T-helper 2 cell treated with Interferon-gamma antibody and Interleukin-4, amounts not matched to agents 100 ng/mL and 5 ng/mL, for 36 hours (primary cell): ENCODE measurements around the gene CACNA1F. TPM values are rescaled to one million over a fixed set of nuclear protein-coding genes. Genes with fewer than 3 reads are reported as not detected.
"Not testable (repeated sequence)": the region's sequence is repeated elsewhere in the genome, so short reads cannot be mapped to it uniquely, and the experiment has no call there.

Experiments
- intact Hi-C: fragments of 100-400 bp; cut with micrococcal nuclease; formaldehyde crosslinking; loops from one replicate; pipeline ENCODE4 v1.15.1; 2023
- total RNA-seq: library from RNA; stranded (reverse); gene quantifications from 2 replicates; pipeline ENCODE4 v1.2.3, GENCODE V29; 2022

Gene CACNA1F
- total RNA-seq, 1 donor from 2014 or later = 0.36 TPM

- intact Hi-C loops = no loop called here
Measured at GRCh38 chrX:49177873-49178480, 55.2 kb downstream of the CACNA1F start.

GRCh38 chrX:49177338-49177833 is 55.8 kb downstream of the CACNA1F start:
- intact Hi-C loops = no loop called here

GRCh38 chrX:49176421-49177326 is 56.5 kb downstream of the CACNA1F start:
- intact Hi-C loops = no loop called here

GRCh38 chrX:49175435-49176274 is 57.5 kb downstream of the CACNA1F start:
- intact Hi-C loops = no loop called here

- intact Hi-C loops = no loop called here
Measured at GRCh38 chrX:49174723-49175122, 58.4 kb downstream of the CACNA1F start.

GRCh38 chrX:49173544-49173943 is 59.6 kb downstream of the CACNA1F start:
- intact Hi-C loops = not testable (repeated sequence)

- intact Hi-C loops = loop anchor here (1.0 kb wide), 1 partner anchor 13 kb away; no protein-coding TSS in a partner anchor
Measured at GRCh38 chrX:49172280-49172780, 60.8 kb downstream of the CACNA1F start.

- intact Hi-C loops = loop anchor here (1.0 kb wide), 1 partner anchor 13 kb away; no protein-coding TSS in a partner anchor
Measured at GRCh38 chrX:49171752-49172279, 61.3 kb downstream of the CACNA1F start, which contains the start of gene PLP2. Gene PLP2 (plus strand): TSS chrX:49171898. CDS start chrX:49172001, 103 bp downstream.

GRCh38 chrX:49167740-49168108 is 65.4 kb downstream of the CACNA1F start:
- intact Hi-C loops = loop anchor here (2.0 to 10.0 kb wide), 6 partner anchors 23 to 273 kb away; partner anchors contain the start of genes GPKOW, PPP1R3F, PQBP1 and PRAF2

GRCh38 chrX:49166914-49167739 is 66.0 kb downstream of the CACNA1F start:
- intact Hi-C loops = loop anchor here (1.0 to 10.0 kb wide), 7 partner anchors 11 to 272 kb away; partner anchors contain the start of genes GPKOW, PPP1R3F, PQBP1 and PRAF2

GRCh38 chrX:49165901-49166881 is 66.9 kb downstream of the CACNA1F start:
- intact Hi-C loops = loop anchor here (1.0 to 10.0 kb wide), 7 partner anchors 10 to 271 kb away; partner anchors contain the start of genes GPKOW, PPP1R3F, PQBP1 and PRAF2

GRCh38 chrX:49164589-49165360 is 68.4 kb downstream of the CACNA1F start:
- intact Hi-C loops = loop anchor here (5.0 to 10.0 kb wide), 3 partner anchors 38 to 270 kb away; partner anchors contain the start of genes PQBP1, PRAF2, SYP and TIMM17B

GRCh38 chrX:49163555-49164419 is 69.4 kb downstream of the CACNA1F start:
- intact Hi-C loops = loop anchor here (10.0 kb wide), 2 partner anchors 89 to 269 kb away; partner anchors contain the start of genes PQBP1, PRAF2, TIMM17B and WDR45

- intact Hi-C loops = loop anchor here (10.0 kb wide), 2 partner anchors 88 to 268 kb away; partner anchors contain the start of genes PQBP1, PRAF2, TIMM17B and WDR45
Measured at GRCh38 chrX:49162620-49163019, 70.5 kb downstream of the CACNA1F start, which contains the start of gene MAGIX. Gene MAGIX (plus strand): TSS chrX:49162758. CDS start chrX:49162890, 132 bp downstream.

- intact Hi-C loops = loop anchor here (10.0 kb wide), 2 partner anchors 87 to 267 kb away; partner anchors contain the start of genes PQBP1, PRAF2, TIMM17B and WDR45
Measured at GRCh38 chrX:49161632-49162031, 71.5 kb downstream of the CACNA1F start.

GRCh38 chrX:49160908-49161307 is 72.2 kb downstream of the CACNA1F start:
- intact Hi-C loops = loop anchor here (10.0 kb wide), 2 partner anchors 86 to 266 kb away; partner anchors contain the start of genes PQBP1, PRAF2, TIMM17B and WDR45
